Fibroblast of lung (primary cell): ENCODE measurements around the gene NOVA2. TPM values are rescaled to one million over a fixed set of nuclear protein-coding genes. Genes with fewer than 3 reads are reported as not detected.

Source experiments
- DNase-seq, 2 donors: peaks; one replicate each; pipeline versions ENCODE4 v3.0.0 to v3.0.0-alpha.2; 2010; ENCODE audit warnings: low read depth in 2 of 2
- H2AFZ ChIP-seq: 2 replicates; pipeline ENCODE4 v1.5.1; 2012; ENCODE audit warnings: low read length, control low read depth, inconsistent platforms
- H3K27ac ChIP-seq: 2 replicates; pipeline ENCODE4 v1.5.1; 2011; ENCODE audit warnings: low read length, control low read depth; ENCODE audit not compliant: insufficient read depth
- H3K27me3 ChIP-seq: 2 replicates; pipeline ENCODE4 v1.5.1; 2011; ENCODE audit warnings: mild to moderate bottlenecking, low read length; ENCODE audit not compliant: control insufficient read depth, insufficient read depth
- H3K36me3 ChIP-seq: 2 replicates; pipeline ENCODE4 v1.5.1; 2011; ENCODE audit warnings: low read length; ENCODE audit not compliant: control insufficient read depth, insufficient read depth
- H3K4me1 ChIP-seq: 2 replicates; pipeline ENCODE4 v1.5.1; 2011; ENCODE audit warnings: low read length; ENCODE audit not compliant: control insufficient read depth, insufficient read depth; ENCODE audit errors: extremely low read depth
- H3K4me2 ChIP-seq: 2 replicates; pipeline ENCODE4 v1.5.1; 2011; ENCODE audit warnings: low read length, control low read depth; ENCODE audit not compliant: insufficient read depth; ENCODE audit errors: extremely low read depth
- H3K4me3 ChIP-seq, 4 experiments: fragments of 200-600 bp in 1 of 4; sonication (generic) in 1 of 4; replicated peaks in 1 of 4; 2 replicates each; pipeline ENCODE4 v1.5.1; 2011 to 2016; ENCODE audit warnings: low read length in 4 of 4, low read depth in 3 of 4, mild to moderate bottlenecking in 3 of 4, control low read depth in 2 of 4, inconsistent platforms in 1 of 4, mixed read lengths in 1 of 4; ENCODE audit not compliant: insufficient read depth in 1 of 4; ENCODE audit errors: control extremely low read depth in 1 of 4
- H3K79me2 ChIP-seq: 2 replicates; pipeline ENCODE4 v1.5.1; 2012; ENCODE audit warnings: mild to moderate bottlenecking, low read length, inconsistent platforms; ENCODE audit not compliant: control insufficient read depth, insufficient read depth
- H3K9ac ChIP-seq: 2 replicates; pipeline ENCODE4 v1.5.1; 2011; ENCODE audit warnings: mild to moderate bottlenecking, low read length, control low read depth; ENCODE audit not compliant: insufficient read depth
- H3K9me3 ChIP-seq: 2 replicates; pipeline ENCODE4 v1.5.1; 2012; ENCODE audit warnings: low read depth, low read length; ENCODE audit not compliant: control insufficient read depth, insufficient read depth
- H4K20me1 ChIP-seq: 2 replicates; pipeline ENCODE4 v1.5.1; 2011; ENCODE audit warnings: low read length; ENCODE audit not compliant: control insufficient read depth, insufficient read depth; ENCODE audit errors: extremely low read depth
- EZH2 ChIP-seq: IDR thresholded peaks from 2 replicates; pipeline ENCODE4 v1.5.1; 2012; ENCODE audit warnings: low read length, control low read depth, mild to moderate bottlenecking; ENCODE audit errors: missing control alignments
- polyA plus RNA-seq, 2 donors: library from polyadenylated mRNA; depleted of rRNA in 1 of 2; stranded (reverse) in 1 of 2; unstranded in 1 of 2; fragments of >200 nt; gene quantifications; 2 replicates each; pipeline ENCODE4 v1.2.1, GENCODE V29; 2011 to 2012; ENCODE audit warnings: missing spikeins in 1 of 2
- total RNA-seq: library from RNA; depleted of rRNA; stranded (reverse); fragments of >200 nt; gene quantifications from 2 replicates; pipeline ENCODE4 v1.2.1, GENCODE V29; 2014
- TF ChIP-seq, protein P1 (sequence below), 2 donors: IDR thresholded peaks in 1 of 2; conservative IDR thresholded peaks in 1 of 2; 1 replicate in 1 of 2; 2 replicates in 1 of 2; pipeline ENCODE4 v1.5.1; 2011 to 2012; ENCODE audit warnings: low read length in 2 of 2, control low read depth in 1 of 2, inconsistent platforms in 1 of 2, low read depth in 1 of 2, mild to moderate bottlenecking in 1 of 2

The NOVA2 gene
- total and polyA plus RNA-seq, 2 donors (not counting 1 experiment from before 2014, with no cell fraction given) = 0.01 TPM; not detected in 1

DNA sequence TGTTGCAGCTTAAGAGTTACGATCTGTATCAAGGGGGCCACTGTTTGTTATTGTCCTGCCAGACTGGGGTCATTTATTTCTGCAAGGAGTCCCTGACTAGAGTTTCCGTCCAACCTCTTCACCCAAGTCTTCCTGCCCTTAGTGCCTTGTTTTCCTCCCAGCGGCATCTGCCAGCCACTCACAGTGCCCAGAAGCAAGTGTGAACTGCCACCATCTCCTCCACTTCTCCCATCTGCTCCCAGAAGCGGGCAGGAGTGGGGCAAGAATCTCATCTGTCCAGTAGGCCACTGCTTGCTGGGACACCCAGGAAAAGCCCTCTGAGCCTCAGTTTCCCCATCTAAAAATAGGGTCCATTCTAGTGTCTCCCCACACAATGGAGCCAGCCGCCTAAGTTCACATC lies 4.0 kb downstream of the NOVA2 start:
- DNase-seq = no peak
- Histone ChIP-seq H3K4me3 (no peak overlapping the region), H3K4me1 (no peaks in the 10 kb centered on the region), H3K9ac (no peak overlapping the region), H3K27me3 (peaks cover 25% of the 10 kb centered on the region), H4K20me1 (no peaks in the 10 kb centered on the region), H3K9me3 (no peaks in the 10 kb centered on the region), H2AFZ (no peak overlapping the region), H3K36me3 (no peaks in the 10 kb centered on the region), H3K27ac (no peak overlapping the region), H3K4me2 (no peak overlapping the region), H3K79me2 (no peaks in the 10 kb centered on the region)
- TF ChIP-seq, protein P1, sequence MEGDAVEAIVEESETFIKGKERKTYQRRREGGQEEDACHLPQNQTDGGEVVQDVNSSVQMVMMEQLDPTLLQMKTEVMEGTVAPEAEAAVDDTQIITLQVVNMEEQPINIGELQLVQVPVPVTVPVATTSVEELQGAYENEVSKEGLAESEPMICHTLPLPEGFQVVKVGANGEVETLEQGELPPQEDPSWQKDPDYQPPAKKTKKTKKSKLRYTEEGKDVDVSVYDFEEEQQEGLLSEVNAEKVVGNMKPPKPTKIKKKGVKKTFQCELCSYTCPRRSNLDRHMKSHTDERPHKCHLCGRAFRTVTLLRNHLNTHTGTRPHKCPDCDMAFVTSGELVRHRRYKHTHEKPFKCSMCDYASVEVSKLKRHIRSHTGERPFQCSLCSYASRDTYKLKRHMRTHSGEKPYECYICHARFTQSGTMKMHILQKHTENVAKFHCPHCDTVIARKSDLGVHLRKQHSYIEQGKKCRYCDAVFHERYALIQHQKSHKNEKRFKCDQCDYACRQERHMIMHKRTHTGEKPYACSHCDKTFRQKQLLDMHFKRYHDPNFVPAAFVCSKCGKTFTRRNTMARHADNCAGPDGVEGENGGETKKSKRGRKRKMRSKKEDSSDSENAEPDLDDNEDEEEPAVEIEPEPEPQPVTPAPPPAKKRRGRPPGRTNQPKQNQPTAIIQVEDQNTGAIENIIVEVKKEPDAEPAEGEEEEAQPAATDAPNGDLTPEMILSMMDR (conservative IDR thresholded peaks at IDR 0.05 in 1 of 2, IDR thresholded peaks at IDR 0.05 in 1 of 2; ENCODE audit: low read depth in 1 of 2, low read length in 2 of 2) = no peak

- H3K27me3 ChIP-seq = peaks cover 17% of the 10 kb centered on the region
- TF ChIP-seq EZH2 = no peak
- TF ChIP-seq, protein P1 (conservative IDR thresholded peaks at IDR 0.05 in 1 of 2, IDR thresholded peaks at IDR 0.05 in 1 of 2; ENCODE audit: low read depth in 1 of 2, low read length in 2 of 2) = no peak
These were observed 5.0 kb downstream of the NOVA2 start for GRCh38 chr19:45968626-45969025.

GRCh38 chr19:45967246-45967645 lies 6.4 kb downstream of the NOVA2 start:
- no peak overlapping the region for H2AFZ ChIP-seq
- H3K4me3 ChIP-seq = no peak overlapping the region
- H3K4me2 ChIP-seq = no peak overlapping the region
- no peaks in the 10 kb centered on the region for H3K36me3 ChIP-seq
- no peaks in the 10 kb centered on the region for H3K9me3 ChIP-seq
- H3K27ac ChIP-seq = no peak overlapping the region
- H3K9ac ChIP-seq = no peak overlapping the region
- TF ChIP-seq EZH2 = no peak
- TF ChIP-seq, protein P1 (conservative IDR thresholded peaks at IDR 0.05 in 1 of 2, IDR thresholded peaks at IDR 0.05 in 1 of 2; ENCODE audit: low read depth in 1 of 2, low read length in 2 of 2) = no peak
- H3K79me2 ChIP-seq = no peaks in the 10 kb centered on the region
- no peaks in the 10 kb centered on the region for H3K4me1 ChIP-seq
- peaks cover 12% of the 10 kb centered on the region for H3K27me3 ChIP-seq
- no peak for DNase-seq
- no peaks in the 10 kb centered on the region for H4K20me1 ChIP-seq

More at GRCh38 chr19:45968626-45969025, 5.0 kb downstream of the NOVA2 start:
- H2AFZ ChIP-seq = no peak overlapping the region
- no peak overlapping the region for H3K4me2 ChIP-seq
- no peak overlapping the region for H3K4me3 ChIP-seq
- H4K20me1 ChIP-seq = no peaks in the 10 kb centered on the region
- no peaks in the 10 kb centered on the region for H3K9me3 ChIP-seq
- DNase-seq = no peak
- H3K9ac ChIP-seq = no peak overlapping the region
- no peaks in the 10 kb centered on the region for H3K36me3 ChIP-seq
- no peak overlapping the region for H3K27ac ChIP-seq
- H3K4me1 ChIP-seq = no peaks in the 10 kb centered on the region
- no peaks in the 10 kb centered on the region for H3K79me2 ChIP-seq
